Brain microvascular endothelial cell (primary cell): ENCODE results near the gene EQTN.

ENCODE experiments used
- DNase-seq: peaks from one replicate; pipeline ENCODE4 v3.0.0-alpha.2; 2020
- H3K27ac ChIP-seq: fragments of 250-450 bp; sonication (Bioruptor Pico); 2 replicates; pipeline ENCODE4 v1.5.1; 2020; ENCODE audit warnings: mild to moderate bottlenecking, moderate library complexity
- H3K27me3 ChIP-seq: fragments of 250-450 bp; sonication (Bioruptor Pico); replicated peaks from 2 replicates; pipeline ENCODE4 v1.5.1; 2020; ENCODE audit warnings: mild to moderate bottlenecking
- H3K36me3 ChIP-seq: fragments of 250-450 bp; sonication (Bioruptor Pico); replicated peaks from 2 replicates; pipeline ENCODE4 v1.5.1; 2020; ENCODE audit warnings: mild to moderate bottlenecking
- H3K4me3 ChIP-seq: 2 replicates; pipeline ENCODE4 v1.5.1; 2011; ENCODE audit warnings: low read depth, mild to moderate bottlenecking, control low read depth, low read length, moderate library complexity
- CTCF ChIP-seq: IDR thresholded peaks from 2 replicates; pipeline ENCODE4 v1.5.1; 2011; ENCODE audit warnings: low read depth, mild to moderate bottlenecking, moderate library complexity, low read length, control low read depth, inconsistent platforms; ENCODE audit errors: missing control alignments
- in situ Hi-C: cut with HindIII; loops from 2 replicates; pipeline ENCODE4 v1.10.0; 2017; ENCODE audit warnings: low sequenced_read_pairs, low pct_ligation_motif_present

The EQTN gene

GRCh38 chr9:27292659-27293405, 4.1 kb downstream of the EQTN start:
- H3K36me3 ChIP-seq = no peaks in the 10 kb centered on the region
- DNase-seq = no peak
- in situ Hi-C loops = no loop called here
- H3K27ac ChIP-seq = no peak overlapping the region
- H3K27me3 ChIP-seq = no peaks in the 10 kb centered on the region
- no peak overlapping the region for H3K4me3 ChIP-seq
- no peak for TF ChIP-seq CTCF

GRCh38 chr9:27291292-27291691, 5.7 kb downstream of the EQTN start:
- H3K36me3 ChIP-seq = no peaks in the 10 kb centered on the region
- in situ Hi-C loops = no loop called here

GRCh38 chr9:27282269-27282668, 14.7 kb downstream of the EQTN start:
- DNase-seq = no peak
- Histone ChIP-seq H3K27me3 (no peaks in the 10 kb centered on the region), H3K36me3 (no peaks in the 10 kb centered on the region), H3K27ac (no peak overlapping the region), H3K4me3 (no peak overlapping the region)
- TF ChIP-seq CTCF = no peak
- in situ Hi-C loops = no loop called here

More at GRCh38 chr9:27291292-27291691, 5.7 kb downstream of the EQTN start:
- H3K4me3 ChIP-seq = no peak overlapping the region
- H3K27ac ChIP-seq = no peak overlapping the region
- no peaks in the 10 kb centered on the region for H3K27me3 ChIP-seq
- no peak for TF ChIP-seq CTCF
- no peak for DNase-seq

GRCh38 chr9:27280860-27281259, 16.1 kb downstream of the EQTN start:
- Histone ChIP-seq H3K27me3 (no peaks in the 10 kb centered on the region), H3K36me3 (no peaks in the 10 kb centered on the region), H3K27ac (no peak overlapping the region), H3K4me3 (no peak overlapping the region)
- in situ Hi-C loops = no loop called here
- DNase-seq = no peak
- no peak for TF ChIP-seq CTCF

GRCh38 chr9:27280249-27280648, 16.7 kb downstream of the EQTN start:
- H3K27me3 ChIP-seq = no peaks in the 10 kb centered on the region
- in situ Hi-C loops = no loop called here
- no peak overlapping the region for H3K4me3 ChIP-seq
- H3K36me3 ChIP-seq = no peaks in the 10 kb centered on the region
- no peak overlapping the region for H3K27ac ChIP-seq
- DNase-seq = no peak
- no peak for TF ChIP-seq CTCF

- in situ Hi-C loops = no loop called here
- no peak overlapping the region for H3K4me3 ChIP-seq
- H3K36me3 ChIP-seq = no peaks in the 10 kb centered on the region
- TF ChIP-seq CTCF = no peak
- no peaks in the 10 kb centered on the region for H3K27me3 ChIP-seq
- no peak for DNase-seq
- no peak overlapping the region for H3K27ac ChIP-seq
Observed at GRCh38 chr9:27279611-27280010, 17.3 kb downstream of the EQTN start.
